ENCODE data around the gene EIF2AK3.
A peak's percentile ranks its signal among the peaks of the same experiment; 100 is the strongest.

Gene EIF2AK3

GRCh38 chr2:88627055-88627855, at the start of gene EIF2AK3:
TSS of gene EIF2AK3 (minus strand) at chr2:88627464. CDS start at chr2:88627274, 190 bp downstream.
- H3K79me2 ChIP-seq (ENCODE audit: control insufficient read depth, low read length), result peaks cover 67% of the 10 kb centered on the region
- peaks cover 46% of the 10 kb centered on the region for H3K4me1 ChIP-seq (ENCODE audit: control insufficient read depth, low read length)
- H4K20me1 ChIP-seq (ENCODE audit: control insufficient read depth, insufficient read depth, low read depth, low read length), result no peaks in the 10 kb centered on the region

GRCh38 chr2:88673363-88673762, 46.1 kb upstream of the EIF2AK3 start:
- no peak for TF ChIP-seq EZH2phosphoT487 (IDR thresholded peaks at IDR 0.05; ENCODE audit: borderline replicate concordance, low read length)
- no peaks in the 10 kb centered on the region for H3K27me3 ChIP-seq (ENCODE audit: control insufficient read depth, low read length)

More at GRCh38 chr2:88627055-88627855, at the start of gene EIF2AK3:
- H3K9me2 ChIP-seq (replicated peaks; ENCODE audit: control insufficient read depth, low read length), result no peaks in the 10 kb centered on the region
- H3K27me3 ChIP-seq (ENCODE audit: control insufficient read depth, low read length), result no peaks in the 10 kb centered on the region
- H3K4me3 ChIP-seq (ENCODE audit: low read length), result peak within 1 kb of the TSS; percentile 92
- no peaks in the 10 kb centered on the region for H3K9me3 ChIP-seq (ENCODE audit: control insufficient read depth, insufficient read depth, low read length)
- peak within 1 kb of the TSS; percentile 87 for H3K4me2 ChIP-seq (ENCODE audit: low read length)
- peaks cover 48% of the 10 kb centered on the region for H3K36me3 ChIP-seq (ENCODE audit: control insufficient read depth, low read length)
- TF ChIP-seq CTCF (IDR thresholded peaks at IDR 0.05; ENCODE audit: low read depth, low read length, poor library complexity, severe bottlenecking) (no peak), EZH2phosphoT487 (IDR thresholded peaks at IDR 0.05; ENCODE audit: borderline replicate concordance, low read length) (no peak)
- peak within 1 kb of the TSS; percentile 88 for H3K27ac ChIP-seq (ENCODE audit: low read depth, low read length)
- H3F3A ChIP-seq (ENCODE audit: control insufficient read depth, insufficient read depth), result peaks cover 9% of the 10 kb centered on the region; the same call in 1 of the 2 replicates

GRCh38 chr2:88671786-88672427, 44.6 kb upstream of the EIF2AK3 start:
- Histone ChIP-seq H3K4me2 (ENCODE audit: low read length) (no peak overlapping the region), H3K9me3 (ENCODE audit: control insufficient read depth, insufficient read depth, low read length) (no peaks in the 10 kb centered on the region)
- TF ChIP-seq CTCF (IDR thresholded peaks at IDR 0.05; ENCODE audit: low read depth, low read length, poor library complexity, severe bottlenecking) (peak; percentile 93), EZH2phosphoT487 (IDR thresholded peaks at IDR 0.05; ENCODE audit: borderline replicate concordance, low read length) (no peak)

More at GRCh38 chr2:88673363-88673762, 46.1 kb upstream of the EIF2AK3 start:
- Histone ChIP-seq H3F3A (ENCODE audit: control insufficient read depth, insufficient read depth) (no peaks in the 10 kb centered on the region), H3K9me2 (replicated peaks; ENCODE audit: control insufficient read depth, low read length) (no peaks in the 10 kb centered on the region), H3K4me2 (ENCODE audit: low read length) (no peak overlapping the region), H4K20me1 (ENCODE audit: control insufficient read depth, insufficient read depth, low read depth, low read length) (no peaks in the 10 kb centered on the region), H3K9me3 (ENCODE audit: control insufficient read depth, insufficient read depth, low read length) (no peaks in the 10 kb centered on the region), H3K4me3 (ENCODE audit: low read length) (no peak overlapping the region), H3K36me3 (ENCODE audit: control insufficient read depth, low read length) (no peaks in the 10 kb centered on the region), H3K27ac (ENCODE audit: low read depth, low read length) (no peak overlapping the region), H3K4me1 (ENCODE audit: control insufficient read depth, low read length) (peaks cover 8% of the 10 kb centered on the region), H3K79me2 (ENCODE audit: control insufficient read depth, low read length) (no peaks in the 10 kb centered on the region)

More at GRCh38 chr2:88671786-88672427, 44.6 kb upstream of the EIF2AK3 start:
- no peaks in the 10 kb centered on the region for H3F3A ChIP-seq (ENCODE audit: control insufficient read depth, insufficient read depth)
- no peak overlapping the region for H3K27ac ChIP-seq (ENCODE audit: low read depth, low read length)
- no peaks in the 10 kb centered on the region for H3K79me2 ChIP-seq (ENCODE audit: control insufficient read depth, low read length)
- peaks cover 8% of the 10 kb centered on the region for H3K4me1 ChIP-seq (ENCODE audit: control insufficient read depth, low read length)
- no peaks in the 10 kb centered on the region for H4K20me1 ChIP-seq (ENCODE audit: control insufficient read depth, insufficient read depth, low read depth, low read length)
- H3K27me3 ChIP-seq (ENCODE audit: control insufficient read depth, low read length), result no peaks in the 10 kb centered on the region
- no peaks in the 10 kb centered on the region for H3K9me2 ChIP-seq (replicated peaks; ENCODE audit: control insufficient read depth, low read length)
- no peaks in the 10 kb centered on the region for H3K36me3 ChIP-seq (ENCODE audit: control insufficient read depth, low read length)
- H3K4me3 ChIP-seq (ENCODE audit: low read length), result no peak overlapping the region

All from DOHH2 (cell line).